Activated naive CD4-positive, alpha-beta T cell treated with anti-CD3 and anti-CD28 coated beads for 36 hours (primary cell): ENCODE results near the gene POLA1. TPM values are rescaled to one million over a fixed set of nuclear protein-coding genes. Genes with fewer than 3 reads are reported as not detected.

Experiments used
- CTCF ChIA-PET: fragments of 350-600 bp; sonication (Branson Sonifier 250); formaldehyde crosslinking; loops from one replicate; lab custom pipeline; 2021; ENCODE audit warnings: antibody characterized with exemption; lab: Charles Lee
- DNase-seq: peaks from one replicate; pipeline ENCODE4 v3.0.0-alpha.2; 2020
- H3K27ac Mint-ChIP-seq: one replicate; pipeline ENCODE4 v1.8.0; 2021; ENCODE audit warnings: mild to moderate bottlenecking, mixed read lengths
- H3K27me3 Mint-ChIP-seq: one replicate; pipeline ENCODE4 v1.8.0; 2021; ENCODE audit warnings: low read depth, mixed read lengths
- H3K36me3 Mint-ChIP-seq: one replicate; pipeline ENCODE4 v1.8.0; 2021; ENCODE audit warnings: low read depth, mixed read lengths
- H3K4me1 Mint-ChIP-seq: one replicate; pipeline ENCODE4 v1.8.0; 2021; ENCODE audit warnings: low read depth, mixed read lengths
- H3K4me3 Mint-ChIP-seq: one replicate; pipeline ENCODE4 v1.8.0; 2021; ENCODE audit warnings: mild to moderate bottlenecking, moderate library complexity, mixed read lengths
- H3K9me3 Mint-ChIP-seq: one replicate; pipeline ENCODE4 v1.8.0; 2021; ENCODE audit warnings: mixed read lengths
- intact Hi-C: fragments of 100-400 bp; cut with micrococcal nuclease; formaldehyde crosslinking; loops from one replicate; pipeline ENCODE4 v1.15.1; 2023
- total RNA-seq, 2 experiments: library from RNA; stranded (reverse); gene quantifications; one replicate each; pipeline ENCODE4 v1.2.3, GENCODE V29; 2021

POLA1 gene
- total RNA-seq, 2 experiments from 2014 or later: 38.2 to 38.7 TPM

- intact Hi-C loops: no loop called here
- no peak for DNase-seq
- Mint-ChIP-seq H3K27me3 (no peaks in the 10 kb centered on the region), H3K9me3 (no peaks in the 10 kb centered on the region), H3K4me3 (no peak overlapping the region), H3K36me3 (no peaks in the 10 kb centered on the region), H3K27ac (no peak overlapping the region), H3K4me1 (no peaks in the 10 kb centered on the region)
- CTCF ChIA-PET: no interaction called here
These were observed 32.4 kb upstream of the POLA1 start for GRCh38 chrX:24661292-24661691.

DNA sequence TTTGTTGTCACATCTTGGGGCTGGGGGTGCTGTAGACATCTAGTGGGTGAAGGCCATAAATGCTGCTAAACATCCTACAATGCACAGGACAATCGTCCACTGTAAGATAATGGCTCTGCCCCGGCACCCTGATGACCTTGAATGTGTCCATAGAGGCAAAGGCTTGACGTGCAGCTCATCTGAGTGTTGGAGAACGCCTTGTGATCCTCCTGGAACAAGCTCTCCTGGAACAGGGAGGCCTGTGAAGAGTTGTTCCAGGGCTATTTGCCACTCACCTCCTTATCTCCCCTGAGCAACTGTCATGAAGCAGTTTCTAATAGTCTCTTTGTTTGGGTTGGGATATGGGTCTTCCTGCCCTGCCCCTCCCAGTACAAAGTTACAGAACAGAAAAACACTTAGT lies 31.4 kb upstream of the POLA1 start:
- Mint-ChIP-seq H3K9me3 (no peaks in the 10 kb centered on the region), H3K27me3 (no peaks in the 10 kb centered on the region), H3K27ac (no peak overlapping the region), H3K36me3 (no peaks in the 10 kb centered on the region), H3K4me1 (no peaks in the 10 kb centered on the region), H3K4me3 (no peak overlapping the region)
- CTCF ChIA-PET: interaction anchor here (1.1 kb wide), 1 partner anchor 267 kb away, joined by 3 read pairs; no protein-coding TSS in a partner anchor
- intact Hi-C loops: no loop called here
- no peak for DNase-seq

DNA sequence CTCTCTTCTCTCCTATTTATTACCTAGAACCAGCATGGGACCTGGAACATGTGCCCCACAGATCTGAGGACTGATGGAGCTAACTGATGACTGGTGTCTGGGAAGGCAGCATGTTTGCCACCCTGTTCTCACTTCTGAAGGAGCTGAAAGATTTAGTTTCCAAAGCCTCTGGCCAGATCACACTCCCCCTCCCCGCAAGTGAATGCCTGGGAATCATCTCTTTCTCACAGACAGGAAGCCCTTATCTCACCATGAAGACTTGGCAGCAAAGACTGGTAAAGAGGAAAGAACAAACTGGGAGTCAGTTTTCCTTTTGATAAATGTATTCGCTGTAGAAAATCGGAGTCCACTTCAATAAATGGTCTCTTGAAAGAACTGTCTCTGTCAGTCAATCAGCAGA lies 25.6 kb upstream of the POLA1 start:
- Mint-ChIP-seq H3K4me3 (no peak overlapping the region), H3K27ac (no peak overlapping the region), H3K9me3 (no peaks in the 10 kb centered on the region), H3K27me3 (no peaks in the 10 kb centered on the region), H3K36me3 (no peaks in the 10 kb centered on the region), H3K4me1 (no peaks in the 10 kb centered on the region)
- intact Hi-C loops: no loop called here
- CTCF ChIA-PET: no interaction called here
- no peak for DNase-seq

GRCh38 chrX:24672701-24673190 lies 21.0 kb upstream of the POLA1 start:
- no peak for DNase-seq
- Mint-ChIP-seq H3K4me1 (no peaks in the 10 kb centered on the region), H3K27me3 (no peaks in the 10 kb centered on the region), H3K36me3 (no peaks in the 10 kb centered on the region), H3K27ac (no peak overlapping the region), H3K4me3 (no peak overlapping the region), H3K9me3 (no peaks in the 10 kb centered on the region)
- CTCF ChIA-PET: interaction anchor here (0.6 to 1.4 kb wide), 2 partner anchors 24 to 166 kb away, joined by 3 to 4 read pairs; no protein-coding TSS in a partner anchor
- intact Hi-C loops: loop anchor here (10.0 kb wide), 1 partner anchor 352 kb away; no protein-coding TSS in a partner anchor

DNA sequence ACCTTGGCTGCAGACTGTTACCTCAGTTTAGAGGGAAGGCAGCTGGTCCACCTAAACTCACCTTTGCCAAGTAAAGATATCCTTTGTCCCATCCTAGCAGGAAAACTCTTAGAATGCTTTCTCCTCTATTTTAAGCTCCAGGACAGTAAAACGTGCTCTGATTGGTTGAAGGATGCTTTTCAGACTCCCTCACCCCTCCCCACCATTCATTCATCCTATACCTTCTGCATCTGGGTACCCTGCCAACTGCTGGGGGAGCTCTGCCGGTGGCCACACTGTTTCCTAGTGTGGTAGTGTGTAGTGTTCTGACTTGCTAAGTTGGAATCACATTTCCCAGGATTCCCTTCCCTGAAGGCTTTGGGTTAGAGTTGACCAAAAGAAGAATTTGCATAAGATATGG lies 20.3 kb upstream of the POLA1 start:
- Mint-ChIP-seq H3K9me3 (no peaks in the 10 kb centered on the region), H3K4me3 (no peak overlapping the region), H3K27me3 (peaks cover under 1% of the 10 kb centered on the region), H3K27ac (no peak overlapping the region), H3K36me3 (no peaks in the 10 kb centered on the region), H3K4me1 (no peaks in the 10 kb centered on the region)
- DNase-seq: no peak
- intact Hi-C loops: loop anchor here (10.0 kb wide), 1 partner anchor 351 kb away; no protein-coding TSS in a partner anchor
- CTCF ChIA-PET: interaction anchor here (1.4 kb wide), 1 partner anchor 24 kb away, joined by 4 read pairs; no protein-coding TSS in a partner anchor

DNA sequence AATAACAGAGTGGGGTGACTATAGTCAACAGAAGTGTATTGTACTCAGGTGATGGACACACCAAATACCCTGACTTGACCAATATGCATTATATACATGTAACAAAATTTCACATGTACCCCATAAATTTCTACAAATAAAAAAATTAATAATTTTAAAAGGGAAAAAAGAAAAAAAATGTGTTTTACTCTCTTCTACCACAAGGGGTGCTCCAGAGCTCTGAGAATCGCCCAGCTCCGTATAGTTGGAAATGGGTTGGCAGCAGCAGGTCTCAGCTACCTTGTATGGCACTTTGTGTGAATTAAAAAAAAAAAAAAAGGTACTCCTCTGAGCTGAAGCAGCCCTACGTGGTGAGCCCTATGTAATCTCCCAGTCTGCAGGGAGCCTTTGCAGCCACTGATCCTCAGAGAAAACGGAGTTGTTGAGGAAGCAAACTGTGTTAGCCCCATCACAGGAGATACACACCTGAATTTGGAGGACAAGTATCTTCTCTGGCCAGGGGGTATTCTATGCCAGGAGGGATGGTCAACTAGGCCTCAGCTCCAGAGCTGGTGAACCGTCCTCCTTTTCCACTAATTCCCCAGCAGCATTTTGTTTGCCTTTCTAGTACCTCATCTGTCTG lies 17.2 kb upstream of the POLA1 start:
- Mint-ChIP-seq H3K36me3 (no peaks in the 10 kb centered on the region), H3K27ac (no peak overlapping the region), H3K4me1 (no peaks in the 10 kb centered on the region), H3K27me3 (peaks cover 6% of the 10 kb centered on the region), H3K4me3 (no peak overlapping the region), H3K9me3 (no peaks in the 10 kb centered on the region)
- intact Hi-C loops: loop anchor here (10.0 kb wide), 1 partner anchor 348 kb away; no protein-coding TSS in a partner anchor
- CTCF ChIA-PET: interaction anchor here (0.5 to 1.4 kb wide), 10 partner anchors 16 to 507 kb away, joined by 3 to 4 read pairs (median 3); partner anchors contain the start of gene PCYT1B
- peak; percentile 6 for DNase-seq

DNA sequence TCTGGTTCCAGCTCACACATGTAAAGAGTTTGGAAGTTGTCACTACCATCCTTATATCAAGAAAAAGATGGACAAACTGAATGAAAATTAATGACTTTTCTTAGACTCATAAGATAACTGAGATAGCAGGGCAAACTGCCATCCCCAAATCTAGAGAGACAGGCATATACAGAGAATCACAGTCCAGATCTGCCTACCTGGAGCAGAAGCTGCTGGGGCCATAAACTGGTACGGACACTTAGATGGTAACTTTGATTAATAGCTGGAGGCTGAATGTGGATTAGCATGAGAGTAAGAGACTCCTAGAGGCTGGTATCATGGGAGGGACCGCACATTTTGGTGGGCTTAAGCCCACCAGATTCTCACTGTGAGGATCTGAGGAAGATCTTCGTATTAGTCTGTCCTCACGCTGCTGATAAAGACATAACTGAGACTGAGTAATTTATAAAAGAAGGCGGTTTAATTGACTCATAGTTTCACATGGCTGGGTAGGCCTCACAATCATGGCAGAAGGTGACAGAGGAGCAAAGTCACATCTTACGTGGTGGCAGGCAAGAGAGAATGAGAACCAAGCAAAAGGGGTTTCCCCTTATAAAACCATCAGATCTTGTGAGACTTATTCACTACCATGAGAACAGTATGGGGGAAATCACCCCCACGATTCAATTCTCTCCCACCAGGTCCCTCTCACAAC lies 10.8 kb upstream of the POLA1 start:
- Mint-ChIP-seq H3K4me1 (peaks cover 19% of the 10 kb centered on the region), H3K36me3 (peaks cover 2% of the 10 kb centered on the region), H3K27ac (peak overlapping the region; percentile 59), H3K9me3 (peaks cover 5% of the 10 kb centered on the region), H3K4me3 (no peak overlapping the region), H3K27me3 (peaks cover 6% of the 10 kb centered on the region)
- CTCF ChIA-PET: interaction anchor here (0.8 kb wide), 1 partner anchor 60 kb away, joined by 7 read pairs; no protein-coding TSS in a partner anchor
- intact Hi-C loops: loop anchor here (1.0 to 5.0 kb wide), 7 partner anchors 10 to 1021 kb away; partner anchors contain the start of gene POLA1
- peak; percentile 72 for DNase-seq

DNA sequence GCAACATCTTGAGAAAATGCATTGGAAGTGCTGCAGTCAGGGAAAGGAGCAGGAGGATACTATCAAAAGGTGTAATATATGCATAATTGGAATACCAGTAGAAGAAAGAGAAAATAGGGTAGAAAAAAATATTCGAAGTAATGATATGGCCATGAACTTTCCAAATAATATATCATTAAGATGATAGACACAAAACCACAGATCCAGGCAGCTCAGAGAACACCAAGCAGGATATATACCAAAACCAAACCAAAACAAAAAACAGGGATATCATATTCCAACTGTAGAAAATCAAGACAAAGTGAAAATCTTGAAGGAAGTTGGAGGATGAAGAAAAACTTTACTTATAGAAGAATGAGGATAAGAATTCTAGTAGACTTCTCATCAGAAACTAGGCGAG lies 9.7 kb upstream of the POLA1 start:
- CTCF ChIA-PET: no interaction called here
- H3K27me3 Mint-ChIP-seq: peaks cover 3% of the 10 kb centered on the region

DNA sequence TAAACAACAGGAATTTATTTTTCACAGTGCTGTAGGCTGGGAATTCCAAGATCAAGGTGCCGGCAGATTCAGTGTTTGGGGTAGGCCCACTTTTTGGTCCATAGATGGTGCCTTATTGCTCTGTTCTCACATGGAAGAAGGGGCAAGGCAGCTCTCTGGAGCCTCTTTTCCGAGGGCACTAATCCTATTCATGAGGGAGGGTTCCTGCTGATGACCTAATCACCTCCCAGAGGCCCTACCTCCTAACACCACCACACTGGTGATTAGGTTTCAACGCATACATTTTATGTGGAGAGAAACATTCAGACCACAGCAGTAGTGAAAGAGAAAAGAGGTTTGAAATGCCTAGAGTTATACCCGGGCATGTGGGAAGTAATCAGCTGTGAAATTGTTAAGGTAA lies 1.4 kb upstream of the POLA1 start:
- Mint-ChIP-seq H3K9me3 (no peaks in the 10 kb centered on the region), H3K27me3 (no peaks in the 10 kb centered on the region), H3K4me1 (peaks cover 17% of the 10 kb centered on the region), H3K27ac (no peak overlapping the region), H3K4me3 (no peak overlapping the region), H3K36me3 (peaks cover 10% of the 10 kb centered on the region)
- CTCF ChIA-PET: interaction anchor here (0.7 kb wide), 1 partner anchor 16 kb away, joined by 3 read pairs; no protein-coding TSS in a partner anchor
- no peak for DNase-seq
- intact Hi-C loops: loop anchor here (2.0 kb wide), 1 partner anchor 542 kb away; no protein-coding TSS in a partner anchor

More for the DNA sequence above, 9.7 kb upstream of the POLA1 start:
- Mint-ChIP-seq H3K9me3 (peaks cover 5% of the 10 kb centered on the region), H3K4me1 (peaks cover 19% of the 10 kb centered on the region), H3K4me3 (no peak overlapping the region), H3K27ac (no peak overlapping the region), H3K36me3 (peaks cover 2% of the 10 kb centered on the region)
- no peak for DNase-seq
- intact Hi-C loops: loop anchor here (5.0 kb wide), 1 partner anchor 1022 kb away; no protein-coding TSS in a partner anchor

GRCh38 chrX:24694825-24695224 lies 1.1 kb downstream of the POLA1 start:
- no peak for DNase-seq
- CTCF ChIA-PET: no interaction called here
- Mint-ChIP-seq H3K4me3 (peak overlapping the region; percentile 90), H3K4me1 (peaks cover 17% of the 10 kb centered on the region), H3K9me3 (no peaks in the 10 kb centered on the region), H3K27me3 (no peaks in the 10 kb centered on the region), H3K36me3 (peaks cover 13% of the 10 kb centered on the region), H3K27ac (no peak overlapping the region)
- intact Hi-C loops: no loop called here

DNA sequence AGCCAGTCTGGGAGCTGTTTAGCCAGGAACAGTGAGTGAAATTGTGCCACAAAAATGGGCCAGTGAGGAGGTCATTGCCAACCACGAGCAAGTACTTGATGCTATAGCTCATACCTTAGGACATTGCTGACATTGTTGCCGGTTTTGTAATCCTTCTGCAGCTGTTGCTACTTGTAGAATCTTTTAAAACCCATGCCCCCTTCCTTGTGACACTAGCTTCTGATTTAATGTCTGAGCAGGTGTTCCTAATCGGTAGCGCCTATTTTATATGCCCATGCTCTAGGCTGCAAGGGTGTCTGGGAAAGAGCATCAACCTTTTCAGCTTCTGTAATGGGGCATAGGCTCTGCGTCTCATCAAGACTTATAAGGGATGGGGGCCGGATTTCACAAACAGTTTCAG lies 2.6 kb downstream of the POLA1 start:
- no peak for DNase-seq
- Mint-ChIP-seq H3K4me1 (peaks cover 17% of the 10 kb centered on the region), H3K4me3 (no peak overlapping the region), H3K36me3 (peaks cover 18% of the 10 kb centered on the region), H3K27me3 (no peaks in the 10 kb centered on the region), H3K27ac (no peak overlapping the region), H3K9me3 (no peaks in the 10 kb centered on the region)
- CTCF ChIA-PET: interaction anchor here (2.0 kb wide), 1 partner anchor 23 kb away, joined by 4 read pairs; no protein-coding TSS in a partner anchor
- intact Hi-C loops: no loop called here
